Epidermal melanocyte (primary cell): ENCODE data around the gene PODXL.
A peak's percentile ranks its signal among the peaks of the same experiment; 100 is the strongest.

ENCODE experiments used
- DNase-seq: peaks from one replicate; pipeline ENCODE4 v3.0.0; 2011; ENCODE audit warnings: low spot score; ENCODE audit not compliant: insufficient read length

PODXL gene

DNA sequence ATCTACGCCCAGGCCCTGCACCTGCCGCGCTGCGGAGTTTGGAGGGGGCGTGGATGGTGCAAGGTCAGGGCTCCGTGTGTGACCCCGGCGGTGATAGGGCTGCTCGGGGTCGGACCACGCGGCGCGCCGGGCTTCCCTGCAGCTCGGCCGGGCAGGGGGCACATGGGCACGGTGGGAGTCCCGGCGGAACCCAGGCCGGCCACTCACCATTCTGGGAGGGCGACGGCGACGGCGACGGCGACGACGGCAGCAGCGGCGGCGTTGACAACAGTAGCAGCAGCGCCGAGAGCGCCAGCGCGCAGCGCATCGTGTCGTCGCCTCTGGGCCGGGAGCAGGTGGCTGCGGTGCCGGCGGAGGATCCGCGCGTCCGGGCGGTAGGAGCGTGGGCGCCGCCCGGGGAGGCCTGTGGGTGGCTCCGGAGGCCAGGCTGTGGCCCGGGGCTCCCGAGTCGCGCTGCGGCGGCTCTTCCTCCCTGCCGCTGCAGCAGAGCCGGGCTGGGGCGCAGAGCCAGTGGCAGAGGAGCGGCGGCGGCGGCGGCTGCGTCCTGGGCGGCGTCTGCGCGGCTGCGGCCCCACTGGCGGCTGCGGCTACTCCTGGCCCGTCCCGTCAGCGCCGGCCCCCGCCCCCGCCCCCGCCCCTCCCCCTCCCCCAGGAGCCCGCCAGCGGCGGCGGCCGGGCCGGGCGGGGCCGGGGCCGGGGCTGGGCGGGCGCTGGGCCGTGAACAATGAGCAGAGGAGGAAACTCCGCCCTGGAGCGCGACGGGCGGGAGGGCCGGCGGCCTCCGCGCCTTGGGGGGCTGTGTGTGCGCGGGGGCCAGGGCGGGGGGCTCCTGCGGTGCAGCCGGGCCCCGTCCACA is at the start of gene PODXL:
Gene PODXL (minus strand): TSS at position 576 of the 856 bp plus-strand sequence. CDS start 269 bp downstream, at position 307.
- DNase-seq = peak; percentile 40

DNA sequence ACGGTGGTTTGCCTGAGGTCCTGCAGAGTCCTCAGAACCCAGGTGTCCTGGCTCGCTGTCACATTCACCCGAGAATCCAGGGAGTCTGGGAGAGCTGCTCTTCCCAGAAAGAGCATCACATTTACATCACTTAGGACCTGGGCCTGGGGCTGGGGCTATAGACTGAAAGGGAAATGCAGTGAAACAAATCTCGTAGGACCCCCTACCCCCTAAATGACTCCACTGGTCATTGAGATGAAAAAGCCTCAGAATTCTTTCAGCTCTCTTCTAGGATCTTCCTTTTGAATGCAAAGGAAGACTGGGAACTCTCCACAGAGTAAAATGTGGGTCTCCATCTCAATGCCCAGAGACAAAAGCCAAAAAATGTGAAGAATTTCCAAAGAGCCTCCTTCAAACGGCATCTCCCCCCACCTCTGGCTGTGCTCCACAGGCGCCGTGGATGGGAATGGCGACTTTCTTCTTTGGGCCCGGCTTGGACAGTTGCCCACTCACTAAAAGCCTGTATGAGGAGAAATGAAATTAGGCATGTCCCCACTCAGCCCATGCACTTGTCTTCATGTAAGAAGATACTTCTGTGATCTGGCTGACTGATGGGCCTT is 49.0 kb upstream of the PODXL start:
- DNase-seq = no peak

DNA sequence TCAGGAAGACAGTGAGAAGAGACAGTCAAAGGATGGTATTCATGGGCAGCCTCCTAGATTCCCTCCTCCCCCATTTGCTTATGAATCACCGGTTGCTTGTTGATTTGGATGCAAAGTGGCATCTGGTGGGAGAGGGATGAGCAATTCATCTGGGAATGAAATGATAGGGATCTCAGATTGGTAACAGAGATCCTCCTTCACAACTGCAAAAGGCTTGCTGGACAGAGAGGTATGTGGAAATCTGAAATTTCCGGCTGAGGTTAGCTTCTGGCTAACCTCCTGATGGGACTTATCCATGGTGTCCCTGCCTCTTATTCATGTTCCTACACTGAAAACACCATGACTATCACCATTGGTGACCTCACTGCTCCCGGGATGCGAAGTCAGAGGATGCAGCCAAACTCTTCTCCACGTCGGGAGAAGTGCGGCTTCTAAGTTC is 48.4 kb upstream of the PODXL start:
- DNase-seq = no peak

DNA sequence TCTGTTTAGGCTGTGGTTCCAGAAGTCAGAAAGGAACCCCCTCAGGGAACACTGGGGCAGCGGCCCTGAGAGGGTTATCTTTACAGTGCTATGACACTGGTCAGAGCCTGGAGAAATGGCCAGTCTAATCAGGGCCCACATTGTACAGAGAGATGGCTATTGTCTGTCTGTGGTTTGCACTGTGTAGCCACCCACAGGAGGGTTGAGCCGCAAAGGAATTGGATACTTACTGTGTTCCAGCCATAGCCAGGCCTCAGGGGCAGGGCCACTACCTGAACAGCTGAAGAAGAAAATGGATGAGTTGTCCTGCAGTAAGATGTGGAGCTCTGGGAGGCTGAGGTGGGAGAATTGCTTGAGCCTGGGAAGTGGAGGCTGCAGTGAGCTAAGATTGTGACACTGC is 47.5 kb upstream of the PODXL start:
- DNase-seq = no peak

DNA sequence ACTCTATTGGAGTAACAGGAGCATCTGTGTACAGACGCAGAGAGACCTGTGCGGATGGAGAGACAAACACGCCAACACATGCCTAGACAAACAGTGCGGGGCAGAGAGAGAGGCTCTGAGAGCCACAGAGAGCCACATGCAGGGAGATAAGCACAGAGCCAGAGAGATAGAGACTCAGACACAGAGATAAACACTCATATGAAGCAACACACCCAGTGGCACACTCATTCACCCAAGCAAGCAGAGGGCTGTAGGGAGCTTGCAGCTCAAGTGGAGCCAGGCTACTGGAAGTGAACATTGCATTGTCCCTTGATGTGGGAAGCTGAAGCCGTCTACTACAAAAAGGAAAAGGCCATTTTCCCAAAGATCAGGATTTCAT is 46.6 kb upstream of the PODXL start:
- no peak for DNase-seq

DNA sequence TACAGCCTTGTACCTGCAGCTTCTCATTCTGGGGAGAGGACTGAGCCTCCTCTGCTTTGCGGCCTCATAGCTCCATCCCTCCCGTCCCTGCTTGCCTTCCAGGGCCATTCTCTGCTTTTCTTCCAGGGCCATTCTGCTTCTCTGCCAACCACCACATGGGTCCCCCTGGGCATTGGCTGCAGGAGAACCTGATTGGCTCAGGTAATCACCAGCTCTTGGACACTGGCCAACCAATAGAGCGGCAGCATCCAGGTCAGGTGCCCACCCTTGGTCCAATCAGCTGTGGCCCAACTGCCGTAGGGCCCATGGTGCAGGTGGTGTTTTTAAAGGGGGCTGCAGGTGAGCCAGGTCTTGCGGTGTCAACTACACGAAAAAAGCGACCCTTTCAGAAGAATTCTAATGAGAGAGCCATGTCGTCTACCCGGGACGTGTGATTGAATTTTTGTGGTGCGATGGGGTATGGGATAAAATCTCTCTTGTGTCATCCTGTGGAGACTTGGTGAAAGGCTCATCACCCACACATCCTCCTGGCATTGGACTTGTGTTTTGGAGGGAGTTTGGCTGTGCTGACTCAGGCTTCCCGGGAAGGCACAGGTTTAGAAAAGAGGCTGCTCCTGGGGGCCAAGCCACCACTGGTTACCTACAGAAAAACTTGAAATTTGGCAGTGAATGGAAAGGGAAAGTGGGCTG is 46.0 kb upstream of the PODXL start:
- DNase-seq = no peak

DNA sequence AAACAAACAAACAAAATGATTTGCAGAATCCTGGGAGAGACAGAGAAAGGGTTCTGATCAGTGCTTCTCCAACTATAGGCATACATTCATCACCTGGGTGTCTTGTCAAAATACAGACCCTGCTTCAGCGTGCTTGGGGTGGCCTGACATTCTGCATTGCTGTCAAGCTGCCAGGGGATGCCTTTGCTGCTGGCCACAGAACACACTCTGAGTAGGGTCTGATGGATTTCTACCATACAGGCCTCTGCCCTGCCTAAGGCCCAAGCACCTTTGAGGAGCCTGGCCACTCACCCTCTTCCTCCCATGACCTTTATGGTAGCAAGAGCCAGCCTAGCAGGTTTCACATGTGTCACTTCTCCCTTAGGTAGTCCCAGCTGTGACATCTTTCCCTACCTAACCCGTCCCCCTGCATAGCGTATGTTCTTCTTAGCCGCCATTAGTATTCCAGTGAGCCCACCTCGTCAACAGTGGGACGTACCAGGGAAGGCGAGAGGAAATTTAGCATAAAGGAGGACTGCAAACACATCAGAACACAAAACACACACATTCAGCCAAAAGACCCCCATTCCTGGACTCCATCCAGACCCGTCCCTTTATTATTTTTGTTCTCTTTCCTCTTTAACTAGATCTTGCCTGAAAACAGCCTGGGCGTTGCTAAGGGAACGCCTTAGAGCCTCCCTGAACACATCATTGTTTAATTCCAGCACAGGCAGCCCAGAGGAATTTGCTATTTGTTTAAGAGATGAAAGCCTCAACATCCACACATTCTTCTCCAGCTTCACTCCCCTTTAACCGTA is 43.9 kb upstream of the PODXL start:
- no peak for DNase-seq

DNA sequence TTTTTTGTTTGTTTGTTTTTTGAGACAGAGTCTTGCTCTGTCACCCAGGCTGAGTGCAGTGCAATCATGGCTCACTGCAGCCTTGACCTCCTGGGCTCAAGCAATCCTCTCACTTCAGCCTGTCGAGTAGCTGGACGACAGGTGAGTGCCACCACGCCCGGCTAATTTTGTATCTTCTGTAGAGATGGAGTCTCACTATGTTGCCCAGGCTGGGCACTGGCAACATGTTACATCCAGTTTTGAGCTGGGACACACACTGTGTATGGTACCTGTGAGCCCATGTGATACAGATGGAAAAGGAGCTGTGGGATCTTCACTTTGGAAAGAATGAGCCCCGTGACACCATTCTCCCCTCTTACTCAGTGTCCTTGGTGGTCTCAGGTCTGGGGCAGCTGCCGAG is 40.4 kb upstream of the PODXL start:
- DNase-seq = no peak

DNA sequence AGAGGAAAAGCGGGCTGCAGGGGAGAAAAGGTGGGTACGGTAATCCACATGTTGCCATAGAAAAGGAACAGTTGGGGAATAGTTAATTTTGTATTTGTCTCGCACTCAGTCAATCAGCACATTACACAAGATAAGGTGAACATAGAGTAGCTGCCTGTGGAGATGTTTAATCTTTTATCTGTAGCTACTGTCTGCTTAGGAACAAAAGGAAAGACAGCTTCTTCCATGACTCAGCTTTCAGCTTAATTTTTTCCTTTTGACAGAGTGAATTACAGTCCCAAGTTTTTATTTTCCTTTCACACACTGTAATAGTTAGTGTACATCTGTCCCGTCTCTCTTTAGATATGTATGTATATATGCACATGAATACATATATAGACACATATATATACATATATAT is 39.3 kb upstream of the PODXL start:
- no peak for DNase-seq

DNA sequence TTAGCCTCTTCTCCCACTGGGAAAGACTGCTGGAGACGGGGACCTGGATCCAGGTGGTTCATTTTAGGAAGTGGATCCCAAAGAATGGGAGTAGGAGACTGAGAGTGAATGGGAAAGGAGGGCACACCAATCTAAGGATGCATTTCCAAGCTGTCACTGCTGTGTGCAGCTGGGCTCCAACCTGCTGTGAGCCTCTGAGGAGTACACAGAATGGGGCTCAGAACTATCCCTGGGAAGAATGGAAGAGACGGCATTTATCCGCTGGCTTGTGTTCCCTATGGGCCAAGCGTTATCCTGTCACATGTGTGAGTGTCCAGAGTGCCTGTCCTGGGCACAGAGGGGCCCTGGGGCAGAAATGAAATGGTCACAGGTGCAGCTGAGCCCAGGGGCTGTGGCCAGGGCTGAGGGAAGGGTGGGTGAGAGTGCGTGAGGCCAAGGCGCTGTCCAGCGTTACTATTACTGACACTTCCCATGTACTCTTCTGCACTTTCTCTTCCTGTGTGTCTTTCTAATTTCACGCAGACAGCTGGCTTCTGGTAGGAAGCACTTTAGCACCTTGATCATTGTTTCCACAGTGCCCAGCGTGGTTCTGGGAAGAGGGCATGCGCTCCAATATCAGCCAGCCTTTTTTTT is 35.4 kb upstream of the PODXL start:
- no peak for DNase-seq

DNA sequence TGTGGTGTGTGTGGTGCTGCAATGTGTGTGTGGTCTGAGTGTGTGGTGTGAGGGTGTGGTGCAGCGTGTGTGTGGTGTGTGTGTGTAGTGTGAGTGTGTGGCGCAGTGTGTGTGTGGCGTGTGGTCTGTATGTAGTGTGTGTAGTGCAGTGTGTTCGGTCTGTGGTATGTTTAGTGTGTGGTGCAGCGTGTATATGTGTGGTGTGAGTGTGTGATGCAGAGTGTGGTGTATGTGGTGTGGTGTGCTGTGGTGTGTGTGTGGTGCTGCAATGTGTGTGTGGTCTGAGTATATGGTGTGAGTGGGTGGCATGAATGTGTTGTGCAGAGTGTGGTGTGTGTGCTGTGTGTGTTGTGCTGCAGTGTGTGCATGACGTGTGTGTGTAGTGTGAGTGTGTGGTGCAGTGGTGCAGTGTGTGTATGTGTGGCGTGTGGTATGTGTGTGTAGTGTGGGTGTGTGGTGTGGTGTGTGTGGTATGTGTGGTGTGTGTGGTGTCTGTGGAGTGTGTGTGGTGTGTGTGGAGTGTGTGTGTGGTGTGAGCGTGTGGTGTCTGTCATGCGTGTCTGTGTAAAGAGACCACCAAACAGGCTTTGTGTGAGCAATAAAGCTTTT is 31.0 kb upstream of the PODXL start:
- DNase-seq = no peak

DNA sequence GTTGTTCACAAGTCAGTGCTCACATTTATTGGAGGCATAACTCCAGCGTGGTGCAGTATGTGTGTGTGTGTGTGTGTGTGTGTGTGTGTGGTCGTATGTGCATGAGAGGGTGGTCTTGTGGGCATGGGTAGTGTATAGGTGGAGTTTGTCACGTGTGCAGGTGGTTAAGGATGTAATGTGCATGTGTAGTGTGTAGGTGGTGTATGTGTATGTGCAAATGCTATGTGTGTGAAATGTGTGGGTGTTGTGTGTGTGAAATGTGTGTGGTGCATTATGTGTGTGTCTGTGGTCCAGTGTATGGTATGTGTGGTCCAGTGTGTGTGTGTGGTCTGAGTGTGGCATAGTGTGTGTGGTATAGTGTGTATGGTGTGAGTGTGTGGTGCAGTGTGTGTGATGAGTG is 30.3 kb upstream of the PODXL start:
- no peak for DNase-seq

DNA sequence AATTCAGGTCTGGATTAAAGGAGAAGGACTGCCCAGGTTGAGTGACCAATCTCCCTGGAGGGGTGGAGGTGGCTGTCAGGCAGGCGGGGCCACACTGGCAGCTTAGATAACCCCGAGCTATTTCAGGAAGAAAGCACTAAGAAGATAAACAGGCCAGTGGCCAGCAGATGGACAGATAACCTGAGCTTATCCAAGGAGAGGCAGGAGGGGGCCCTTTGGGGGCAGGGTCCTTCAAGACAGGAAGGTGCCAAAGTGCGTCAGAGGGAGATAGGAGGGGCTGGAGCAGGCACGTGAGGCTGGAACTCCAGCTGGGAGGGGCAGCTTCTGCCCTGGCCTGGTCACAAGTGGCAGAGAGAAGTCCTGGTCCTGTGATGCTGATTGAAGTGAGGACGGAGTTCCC is 29.8 kb upstream of the PODXL start:
- DNase-seq = no peak

DNA sequence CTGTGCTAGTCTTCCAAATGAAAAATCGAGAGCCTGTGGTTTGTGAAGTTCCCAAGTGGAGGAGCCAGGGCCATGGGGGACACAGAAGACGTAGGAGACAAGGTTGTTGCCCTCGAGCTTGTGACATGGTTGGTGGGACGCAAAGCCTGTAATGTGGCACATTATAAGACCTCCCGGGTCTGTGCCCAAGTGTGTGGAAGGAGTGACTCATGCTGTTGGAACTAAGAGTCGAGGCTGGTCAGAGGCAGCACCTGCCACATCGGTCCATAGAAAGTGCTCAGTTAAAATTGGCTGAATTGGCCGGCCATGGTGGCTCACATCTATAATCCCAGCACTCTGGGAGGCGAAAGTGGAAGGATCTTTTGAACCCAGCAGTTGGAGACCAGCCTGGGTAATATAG is 27.0 kb upstream of the PODXL start:
- DNase-seq = no peak

DNA sequence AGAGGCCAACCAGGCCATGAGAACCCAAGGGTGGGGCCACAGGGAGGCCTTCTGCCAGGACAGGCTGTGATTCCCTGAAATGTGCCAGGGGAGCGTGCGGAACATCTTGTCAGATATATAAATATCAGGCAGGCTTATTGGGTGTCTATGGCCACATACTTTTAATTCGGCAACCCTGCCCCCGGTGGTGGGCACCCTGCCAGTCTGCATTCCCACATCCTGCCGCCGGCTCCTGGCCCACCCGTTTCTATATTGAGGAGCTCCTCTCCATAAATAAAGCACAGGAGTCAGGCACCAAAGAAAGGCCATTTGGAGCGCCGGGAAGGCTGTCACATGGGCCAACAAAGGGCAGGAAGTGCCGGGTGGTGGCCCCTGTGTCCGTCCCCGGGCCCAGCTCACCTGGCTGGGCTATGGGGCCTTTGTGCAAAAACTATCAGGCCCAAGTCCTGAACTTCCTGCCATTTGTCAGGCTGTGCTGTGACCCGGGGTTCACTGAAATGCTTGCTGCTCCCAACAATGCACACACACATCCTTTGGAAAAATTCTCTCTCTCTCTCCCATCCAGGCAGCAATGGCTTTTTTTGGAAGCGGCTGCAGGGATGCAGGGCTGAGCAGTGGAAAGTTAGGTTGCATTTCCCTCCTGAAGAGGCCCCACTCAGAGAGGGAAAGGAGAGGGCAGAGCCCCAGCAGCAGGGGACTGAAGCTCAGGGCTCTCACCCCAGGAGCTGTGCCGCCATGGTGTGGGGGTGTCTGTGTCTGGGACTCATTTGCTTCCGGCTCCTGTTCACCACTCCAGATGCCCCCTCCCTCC is 25.0 kb upstream of the PODXL start:
- DNase-seq = no peak

DNA sequence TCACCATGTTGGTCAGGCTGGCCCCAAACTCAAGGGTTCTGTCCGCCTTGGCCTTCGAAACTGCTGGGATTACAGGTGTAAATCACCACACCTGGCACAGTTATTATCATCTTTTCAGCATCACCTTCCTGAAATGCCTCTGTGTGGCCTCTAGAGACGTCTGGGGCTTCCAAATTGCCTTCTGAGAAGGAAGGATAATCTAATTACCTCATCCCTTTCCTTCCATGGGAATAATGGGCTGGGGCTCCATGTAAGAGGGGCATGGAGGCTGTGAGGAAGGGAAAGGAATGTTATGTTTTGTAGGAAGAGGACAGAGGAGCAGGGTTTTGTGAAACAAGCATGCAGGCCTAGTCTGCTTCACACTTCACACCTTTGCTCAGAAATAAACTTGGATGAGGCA is 22.2 kb upstream of the PODXL start:
- no peak for DNase-seq

DNA sequence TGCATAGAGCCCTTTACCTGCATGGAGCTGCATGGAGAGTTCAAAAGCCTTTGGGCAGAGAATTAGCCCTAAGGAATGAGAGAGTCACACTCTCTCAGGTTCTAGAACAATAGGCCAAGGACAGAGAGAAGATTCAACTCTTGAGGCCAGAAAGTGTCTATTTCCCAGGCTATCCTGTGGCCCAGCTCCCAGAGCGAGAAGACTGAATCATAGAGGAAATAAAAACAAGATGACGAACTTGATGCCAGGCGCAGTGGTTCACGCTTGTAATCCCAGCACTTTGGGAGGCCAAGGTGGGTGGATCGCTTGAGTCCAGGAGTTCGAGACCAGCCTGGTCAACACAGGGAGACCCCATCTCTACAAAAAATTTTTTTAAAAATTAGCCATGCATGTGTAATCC is 18.3 kb upstream of the PODXL start:
- no peak for DNase-seq

DNA sequence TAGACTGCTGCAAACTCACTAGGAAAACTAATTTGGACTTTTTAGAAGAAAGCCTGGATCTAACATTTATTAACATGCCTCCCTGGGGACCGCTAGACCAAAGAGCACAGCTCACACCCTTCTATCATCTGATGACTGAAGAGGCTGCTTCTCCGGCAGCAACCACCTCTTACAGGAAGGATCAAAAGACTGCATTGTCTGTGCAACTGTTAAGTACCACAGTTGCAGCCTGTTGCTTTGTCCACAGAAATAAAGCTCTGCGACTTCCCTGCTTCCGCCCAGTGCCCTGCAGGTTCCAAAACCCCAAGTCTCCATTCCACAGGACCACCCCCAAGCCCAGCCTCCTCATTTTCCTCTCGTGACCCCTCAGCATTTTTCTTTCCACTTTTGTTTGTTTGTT is 14.0 kb upstream of the PODXL start:
- peak; percentile 7 for DNase-seq

DNA sequence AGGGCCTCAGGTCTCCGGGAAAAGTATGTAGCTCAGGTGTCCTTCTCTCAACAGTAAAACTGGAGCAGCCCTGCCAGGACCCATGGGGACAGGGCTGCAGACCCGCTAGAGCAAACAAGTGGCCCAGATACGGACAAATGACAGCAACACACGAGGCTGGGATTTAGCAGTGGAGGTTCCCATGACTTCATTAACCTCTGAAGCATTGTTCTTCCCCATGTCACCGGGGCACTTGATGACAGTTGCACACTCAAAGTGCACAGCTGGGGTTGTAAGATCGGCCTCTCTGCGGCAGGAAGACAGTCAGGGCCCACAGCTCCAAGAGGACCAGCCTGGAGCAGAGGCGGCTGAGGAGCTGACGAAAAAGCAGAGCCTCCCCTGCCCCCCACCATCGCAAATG is 12.5 kb upstream of the PODXL start:
- DNase-seq = no peak

DNA sequence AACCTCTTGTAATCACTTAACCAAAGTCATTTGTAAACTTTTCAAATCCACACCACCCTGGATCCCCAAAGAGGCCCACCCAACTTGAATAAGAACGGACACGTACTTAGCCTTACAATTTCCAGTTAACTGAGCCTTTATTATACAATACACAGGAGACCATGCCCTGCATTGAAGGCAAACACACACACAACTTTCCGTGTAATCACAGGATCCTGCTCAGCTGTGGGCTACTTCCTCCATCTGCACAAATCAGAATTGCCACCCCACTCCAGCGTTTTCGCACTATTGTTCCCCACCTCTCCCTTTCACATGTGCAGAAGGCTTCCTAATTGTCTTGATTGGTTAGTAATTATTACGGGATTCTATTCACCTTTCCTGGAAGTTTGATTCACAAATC is 12.1 kb upstream of the PODXL start:
- no peak for DNase-seq
